ENCODE measurements around the gene CEP112.
"Not testable (repeated sequence)": the region's sequence is repeated elsewhere in the genome, so short reads cannot be mapped to it uniquely, and the experiment has no call there.

Gene CEP112

DNA sequence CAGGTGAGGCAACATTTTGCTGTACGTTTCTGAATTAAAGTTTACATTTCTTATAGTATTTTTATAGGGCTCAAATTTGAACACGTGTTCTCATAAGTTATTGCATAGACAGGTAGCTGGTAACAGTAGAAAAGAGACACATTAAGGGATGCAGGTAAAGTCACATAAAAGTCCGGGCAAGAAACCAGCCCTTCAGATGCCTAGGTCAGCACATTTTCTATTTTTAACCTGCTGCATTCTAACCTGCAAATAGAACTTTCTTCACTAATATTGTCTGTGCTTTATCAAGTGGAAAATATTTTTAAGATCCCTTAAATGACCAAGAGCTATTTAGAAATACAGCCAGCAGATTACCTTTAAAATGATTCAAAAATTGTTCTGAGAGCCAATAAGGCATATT is 323.1 kb downstream of the CEP112 start:
- DNase-seq: no peak

DNA sequence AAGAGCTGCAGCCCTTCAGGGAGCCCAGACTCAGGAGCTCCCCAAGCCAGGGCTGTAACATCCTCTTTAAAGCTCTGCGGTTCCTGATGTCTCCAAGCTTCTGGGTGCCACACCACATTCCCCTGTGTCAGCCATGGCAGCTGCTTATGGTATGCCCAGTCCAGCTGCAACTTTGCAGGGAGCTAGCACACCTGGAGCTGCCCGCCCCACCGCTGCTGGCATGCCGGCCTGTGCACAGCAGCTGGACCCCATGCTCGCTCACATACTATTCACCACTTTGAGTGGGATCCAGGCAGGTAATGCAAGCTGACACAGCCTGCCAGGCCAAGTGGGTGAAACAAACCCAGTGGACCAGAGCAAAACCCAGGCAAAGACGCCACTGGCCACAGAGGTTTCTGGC is 324.9 kb downstream of the CEP112 start:
- DNase-seq: no peak

DNA sequence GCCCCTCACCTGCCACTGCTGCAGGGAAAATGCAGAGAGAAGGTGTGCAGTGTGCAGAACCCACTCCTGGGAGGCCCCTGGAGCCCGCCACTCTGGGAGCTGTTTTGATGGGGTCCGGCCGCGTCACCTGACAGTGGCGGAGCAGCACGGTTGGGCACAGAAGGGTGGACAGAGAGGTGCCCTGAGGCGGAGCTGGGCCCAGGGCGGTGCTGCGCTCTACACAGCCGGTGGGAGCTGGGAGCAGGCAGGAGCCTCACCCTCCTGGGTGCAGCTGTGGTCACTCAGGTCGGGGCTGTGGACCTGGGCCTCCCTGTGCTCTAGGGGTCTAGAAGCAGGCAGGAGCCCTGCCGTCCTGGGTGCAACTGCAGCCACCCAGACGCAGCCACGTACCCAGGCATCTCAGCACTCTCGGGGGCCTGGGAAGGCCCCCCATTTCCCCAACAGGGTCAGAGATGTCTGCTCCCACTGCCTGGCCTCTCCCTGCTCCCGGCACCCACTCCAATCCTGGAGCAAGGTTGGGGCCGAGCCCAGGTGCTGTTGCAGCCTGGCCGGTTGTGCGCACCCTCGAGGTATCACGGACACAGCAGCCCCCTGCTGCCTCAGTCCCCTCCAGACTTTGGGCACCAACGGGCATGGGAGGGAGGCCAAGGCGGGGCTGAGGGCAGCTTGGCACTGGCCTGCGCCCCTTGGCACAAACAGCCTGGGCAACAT is 326.1 kb downstream of the CEP112 start:
- no peak for DNase-seq

DNA sequence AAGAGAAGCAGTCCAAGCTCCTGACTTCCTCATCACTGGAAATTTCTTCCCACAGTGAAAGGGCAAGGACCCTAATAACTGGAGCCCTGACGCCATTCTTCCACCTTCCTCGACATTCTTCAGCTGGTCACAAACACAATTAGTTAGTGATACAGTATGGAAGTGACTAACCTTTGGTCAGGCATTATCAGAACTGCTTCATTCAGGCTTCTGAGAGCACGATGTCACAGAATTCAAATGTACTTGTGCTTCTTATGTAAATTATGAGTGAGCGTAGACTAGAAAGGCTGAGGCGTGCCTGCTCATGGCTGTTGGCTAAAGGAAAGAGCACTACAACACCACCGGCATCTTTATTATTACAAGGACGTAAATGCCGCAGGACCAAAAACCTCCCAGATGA is 327.5 kb downstream of the CEP112 start:
- no peak for DNase-seq

DNA sequence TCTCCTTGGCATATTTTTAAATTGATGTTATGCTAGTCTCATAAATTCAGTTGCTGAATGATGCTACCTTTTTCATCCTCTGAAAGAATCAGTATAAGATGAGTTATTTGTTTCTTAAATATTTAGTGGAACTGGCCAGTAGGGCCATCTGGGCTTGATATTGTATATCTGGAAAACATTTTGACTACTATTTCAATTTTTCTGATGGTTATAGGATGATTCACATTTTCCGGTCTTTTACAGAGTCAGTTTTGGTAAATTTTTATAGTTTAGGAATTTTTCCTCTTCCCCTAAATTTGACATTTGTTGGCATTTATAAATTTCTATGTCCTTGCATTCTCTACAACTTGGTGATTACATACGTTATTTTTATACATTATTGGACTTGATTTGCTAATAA is 334.2 kb downstream of the CEP112 start:
- no peak for DNase-seq

DNA sequence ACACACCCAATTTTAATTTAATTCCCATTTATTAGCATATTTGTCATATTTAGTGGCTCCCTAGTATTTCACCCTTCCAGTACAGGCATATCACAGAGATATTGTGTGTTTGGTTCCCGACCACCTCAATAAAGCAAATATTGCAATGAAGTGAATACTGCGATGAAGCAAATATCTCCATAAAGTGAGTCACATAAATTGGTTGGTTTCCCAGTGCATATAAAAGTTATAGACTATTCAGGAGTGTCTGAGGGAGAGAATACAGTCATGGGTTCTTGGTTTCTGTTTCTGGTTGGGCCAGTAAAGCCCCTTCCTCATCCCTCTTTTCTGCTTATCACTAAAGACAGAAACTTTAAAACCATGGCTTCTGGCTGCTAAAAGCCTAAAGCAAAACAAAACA is 335.1 kb downstream of the CEP112 start:
- no peak for DNase-seq

DNA sequence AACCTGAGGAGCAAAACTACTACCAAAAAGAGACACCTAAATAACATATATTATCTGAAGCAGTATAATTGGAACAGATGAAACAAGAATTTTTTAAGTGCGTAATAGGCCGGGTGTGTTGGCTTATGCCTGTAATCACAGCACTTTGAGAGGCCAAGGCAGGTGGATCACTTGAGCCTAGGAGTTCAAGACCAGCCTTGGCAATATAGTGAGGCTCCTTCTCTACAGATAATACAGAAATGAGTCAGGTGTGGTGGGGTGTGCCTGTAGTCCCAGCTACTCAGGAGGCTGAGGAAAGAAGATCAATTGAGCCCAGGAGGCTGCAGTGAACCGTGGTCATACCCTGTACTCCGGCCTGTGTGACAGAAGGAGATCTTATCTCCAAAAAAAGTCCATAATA is 336.3 kb downstream of the CEP112 start:
- DNase-seq: no peak

DNA sequence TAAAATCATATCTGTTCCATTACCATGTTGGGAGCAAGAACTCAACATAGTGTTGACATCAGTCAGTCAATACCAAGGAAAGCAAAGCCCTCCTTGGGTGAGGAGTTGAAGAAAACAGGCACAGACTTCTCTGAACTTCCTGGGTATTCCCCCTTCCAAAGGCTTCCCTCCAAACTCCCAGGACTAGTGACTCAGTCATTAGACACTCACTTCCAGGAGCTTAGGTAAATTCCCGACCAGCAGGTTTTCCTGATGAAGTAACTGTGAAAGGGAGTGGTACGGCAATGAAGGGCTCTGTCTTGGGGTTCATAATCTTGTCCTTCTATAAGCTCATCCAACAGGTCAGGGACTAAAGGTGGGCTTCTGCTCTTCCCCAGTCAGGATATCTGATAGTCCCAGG is 336.7 kb downstream of the CEP112 start:
- no peak for DNase-seq

DNA sequence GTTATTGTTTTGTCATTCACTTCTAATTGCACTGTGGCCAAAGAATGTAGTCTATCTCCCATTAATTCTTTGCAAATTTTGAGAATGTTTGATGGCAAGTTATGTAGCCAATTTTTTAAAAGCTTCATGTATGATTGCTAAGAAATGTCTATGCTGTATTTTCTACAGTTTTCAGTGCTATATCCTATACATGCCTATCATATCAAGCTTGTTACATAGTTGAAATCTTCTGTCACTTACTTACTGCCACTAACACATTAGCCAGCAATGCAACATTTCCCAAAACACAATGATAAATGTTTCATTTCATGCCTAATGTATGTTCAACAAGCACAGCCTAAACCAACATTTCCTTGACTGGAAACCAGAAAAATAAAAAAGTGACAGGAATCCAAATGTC is 338.1 kb downstream of the CEP112 start:
- DNase-seq: no peak

DNA sequence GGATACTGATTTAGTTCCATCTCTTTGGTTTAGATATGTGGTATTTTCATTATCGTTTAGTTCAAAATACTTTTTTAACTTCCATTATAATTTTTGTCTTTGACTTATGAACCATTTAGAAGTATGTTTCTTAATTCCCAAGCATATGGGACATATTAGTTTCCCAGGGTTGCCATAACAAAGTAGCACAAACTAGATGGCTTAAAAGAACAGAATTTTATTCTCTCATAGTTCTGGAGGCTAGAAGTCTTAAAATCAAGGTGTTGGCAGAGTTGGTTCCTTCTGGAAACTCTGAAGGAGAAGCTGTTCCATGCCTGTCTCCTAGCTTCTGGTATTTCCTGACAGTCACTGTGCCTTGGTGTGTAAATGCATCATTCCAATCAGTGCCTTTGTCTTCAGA is 339.0 kb downstream of the CEP112 start:
- no peak for DNase-seq

DNA sequence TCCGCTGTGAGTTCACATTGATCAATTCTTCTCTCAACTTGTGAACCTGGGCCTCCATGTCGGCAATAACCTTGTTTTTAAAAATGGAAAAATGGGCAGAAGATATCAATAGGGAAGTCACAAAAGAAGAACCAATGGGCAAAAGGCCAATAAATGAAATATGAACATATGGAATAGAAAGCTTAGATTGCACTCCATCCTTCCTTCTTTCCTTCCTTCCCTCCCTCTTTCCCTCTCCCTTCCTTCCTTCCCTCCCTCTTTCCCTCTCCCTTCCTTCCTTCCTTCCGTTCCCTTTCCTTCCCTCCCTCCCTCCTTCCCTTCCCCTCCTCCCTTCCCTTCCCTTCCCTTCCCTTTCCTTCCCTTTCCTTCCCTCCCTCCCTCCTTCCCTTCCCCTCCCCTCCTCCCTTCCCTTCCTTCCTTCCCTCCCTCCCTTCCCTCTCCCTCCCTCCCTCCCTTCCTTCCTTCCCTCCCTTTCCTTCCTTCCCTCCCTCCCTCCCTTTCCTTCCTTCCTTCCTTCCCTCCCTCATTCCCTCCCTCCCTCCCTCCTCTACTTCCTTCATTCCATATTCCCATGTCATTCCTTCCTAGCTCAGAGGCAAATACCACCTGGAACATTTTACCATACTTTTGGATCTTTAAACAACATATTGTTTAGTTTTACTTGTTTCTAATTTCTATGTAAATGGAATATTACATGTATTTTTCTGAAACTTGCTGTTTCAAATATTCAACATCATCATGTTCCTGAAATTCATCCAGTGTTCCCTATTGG is 339.8 kb downstream of the CEP112 start:
- DNase-seq: no peak

DNA sequence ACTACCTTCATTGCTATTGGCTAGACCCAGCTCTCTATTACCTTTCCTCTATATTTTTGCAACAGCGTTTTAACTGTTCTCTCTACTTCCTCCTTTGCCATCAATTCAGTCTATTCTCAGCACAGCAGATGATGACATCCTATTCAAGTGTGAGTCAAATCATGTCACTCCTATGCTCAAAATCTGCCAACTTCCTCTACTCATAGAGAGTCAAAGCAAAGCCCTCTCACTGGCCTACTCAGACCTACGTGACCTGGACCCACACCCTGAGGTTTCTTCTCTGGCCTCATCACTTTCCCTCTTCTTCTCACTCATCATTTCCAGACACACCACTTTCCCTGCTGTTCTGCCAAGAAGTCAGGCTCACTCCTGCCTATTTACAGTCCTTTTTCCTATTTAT is 341.4 kb downstream of the CEP112 start:
- DNase-seq: no peak

DNA sequence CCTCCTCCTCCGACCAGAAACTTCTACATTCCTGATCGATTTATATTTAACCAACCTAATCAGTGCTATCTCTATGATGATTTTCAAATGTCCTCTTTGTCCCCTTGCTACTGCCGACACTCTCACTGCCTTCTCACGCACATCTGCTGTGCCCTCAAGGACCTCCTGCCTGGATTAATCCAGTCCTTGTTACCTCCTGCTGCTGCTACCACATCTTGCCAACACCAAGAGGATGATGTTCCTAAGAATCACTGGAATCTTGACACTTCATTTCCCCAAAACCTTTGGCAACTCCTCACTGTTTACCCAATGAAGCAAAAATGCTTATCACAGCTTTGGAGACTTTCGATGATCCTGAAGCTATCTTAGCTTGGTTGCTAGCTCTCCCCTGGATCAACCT is 343.2 kb downstream of the CEP112 start:
- no peak for DNase-seq

DNA sequence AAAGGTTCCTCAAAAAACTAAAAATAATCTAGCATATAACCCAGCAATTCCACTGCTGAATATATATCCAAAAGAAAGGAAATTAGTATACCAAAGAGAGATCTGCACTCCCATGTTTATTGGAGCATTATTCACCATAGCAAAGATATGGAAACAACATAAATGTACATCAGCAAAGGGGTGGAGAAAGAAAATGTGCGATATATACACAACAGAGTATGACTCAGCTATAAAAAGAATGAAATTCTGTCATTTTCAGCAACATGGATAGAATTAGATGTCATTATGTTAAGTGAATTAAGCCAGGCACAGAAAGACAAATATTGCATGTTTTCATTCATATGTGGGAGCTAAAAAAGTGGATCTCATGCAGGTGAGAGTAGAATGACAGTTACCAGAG is 350.8 kb downstream of the CEP112 start:
- DNase-seq: no peak

DNA sequence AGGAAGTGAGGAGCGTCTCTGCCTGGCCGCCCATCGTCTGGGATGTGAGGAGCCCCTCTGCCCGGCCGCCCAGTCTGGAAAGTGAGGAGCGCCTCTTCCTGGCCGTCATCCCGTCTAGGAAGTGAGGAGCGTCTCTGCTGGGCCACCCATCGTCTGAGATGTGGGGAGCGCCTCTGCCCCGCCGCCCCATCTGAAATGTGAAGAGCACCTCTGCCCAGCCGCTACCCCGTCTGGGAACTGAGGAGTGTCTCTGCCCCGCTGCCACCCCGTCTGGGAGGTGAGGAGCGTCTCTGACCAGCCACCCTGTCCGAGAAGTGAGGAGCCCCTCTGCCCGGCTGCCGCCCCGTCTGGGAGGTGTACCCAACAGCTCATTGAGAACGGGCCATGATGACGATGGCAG is 354.7 kb downstream of the CEP112 start:
- DNase-seq: not testable (repeated sequence)

DNA sequence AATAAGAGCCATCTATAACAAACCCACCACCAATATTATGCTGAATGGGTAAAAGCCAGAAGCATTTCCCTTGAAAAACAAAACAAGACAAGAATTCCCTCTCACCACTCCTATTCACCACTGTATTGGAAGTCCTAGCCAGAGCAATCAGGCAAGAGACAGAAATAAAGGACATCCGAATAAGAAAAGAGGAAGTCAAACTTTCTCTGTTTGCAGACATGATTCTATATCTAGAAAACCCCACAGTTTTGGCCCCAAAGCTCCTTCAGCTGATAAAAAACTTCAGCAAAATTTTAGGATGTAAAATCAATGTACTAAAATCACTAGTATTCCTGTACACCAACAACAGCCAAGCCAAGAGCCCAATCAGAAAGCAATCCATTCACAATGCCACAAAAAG is 358.7 kb downstream of the CEP112 start:
- DNase-seq: no peak

DNA sequence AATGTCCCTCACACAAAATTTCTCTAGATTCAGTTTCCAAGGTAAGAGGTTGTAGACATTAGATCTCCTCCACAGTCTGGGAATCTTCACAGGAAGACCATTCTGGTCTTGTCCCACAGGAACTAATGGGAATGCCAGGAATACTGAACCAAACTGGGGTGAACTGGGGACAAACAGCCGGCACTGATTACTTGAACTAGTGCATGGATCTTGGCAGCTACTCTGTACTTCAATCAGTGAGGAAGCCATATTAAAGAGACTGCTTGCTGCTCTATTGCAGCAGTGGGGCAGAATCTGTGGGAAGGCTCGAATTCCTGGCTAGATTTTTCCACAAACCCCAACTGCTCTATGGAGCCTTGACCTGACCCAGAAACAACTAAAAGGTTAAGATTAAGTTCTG is 361.6 kb downstream of the CEP112 start:
- DNase-seq: no peak

DNA sequence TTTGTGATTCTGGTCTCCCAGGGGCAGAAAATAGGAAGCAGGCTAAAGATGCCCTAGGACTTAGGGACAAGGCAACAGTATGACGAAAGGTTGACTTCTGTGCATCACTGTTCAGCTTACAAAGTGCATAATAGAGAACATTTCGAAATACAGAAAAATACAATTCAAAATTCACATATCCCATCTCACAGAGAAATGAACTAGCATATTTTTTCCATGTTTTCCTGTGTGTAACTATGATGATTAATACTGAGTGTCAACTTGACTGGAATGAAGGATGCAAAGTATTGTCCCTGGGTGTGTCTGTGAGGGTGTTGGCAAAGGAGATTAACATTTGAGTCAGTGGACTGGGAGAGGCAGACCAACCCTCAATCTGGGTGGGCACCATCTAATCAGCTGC is 365.4 kb downstream of the CEP112 start:
- DNase-seq: not testable (repeated sequence)

DNA sequence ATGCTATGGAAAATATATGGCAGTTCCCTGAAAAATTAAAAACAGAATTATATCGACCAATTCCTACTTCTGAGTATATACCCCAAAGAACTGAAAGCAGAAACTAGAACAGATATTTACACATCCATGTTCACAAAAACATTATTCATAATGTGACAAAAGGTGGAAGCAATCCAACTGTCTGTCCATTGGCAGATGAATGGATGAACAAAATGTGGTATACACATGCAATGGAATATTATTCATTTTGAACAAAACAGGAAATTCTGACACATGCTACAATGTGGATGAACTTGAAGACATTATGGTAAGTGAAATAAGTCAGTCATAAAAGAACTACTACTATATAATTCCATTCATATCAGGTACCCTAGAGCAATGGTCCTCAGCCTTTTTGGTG is 367.0 kb downstream of the CEP112 start:
- DNase-seq: no peak

DNA sequence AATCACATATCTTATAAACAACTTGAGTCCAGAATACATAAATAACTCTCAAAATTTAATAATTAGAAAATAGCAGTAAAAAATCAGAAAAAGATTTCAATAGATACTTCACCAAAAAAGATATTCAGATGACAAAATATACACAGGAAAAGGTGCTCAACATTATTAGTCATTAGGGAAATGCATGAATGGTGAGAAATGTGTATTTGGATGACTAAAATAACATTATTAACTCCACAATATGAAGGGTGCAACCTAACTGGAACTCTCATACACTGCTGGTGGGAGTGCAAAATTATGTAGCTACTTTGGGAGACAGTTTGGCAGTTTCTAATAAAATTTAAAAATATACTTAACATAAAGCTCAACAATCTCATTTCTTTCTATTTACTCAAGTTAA is 368.2 kb downstream of the CEP112 start:
- DNase-seq: no peak

DNA sequence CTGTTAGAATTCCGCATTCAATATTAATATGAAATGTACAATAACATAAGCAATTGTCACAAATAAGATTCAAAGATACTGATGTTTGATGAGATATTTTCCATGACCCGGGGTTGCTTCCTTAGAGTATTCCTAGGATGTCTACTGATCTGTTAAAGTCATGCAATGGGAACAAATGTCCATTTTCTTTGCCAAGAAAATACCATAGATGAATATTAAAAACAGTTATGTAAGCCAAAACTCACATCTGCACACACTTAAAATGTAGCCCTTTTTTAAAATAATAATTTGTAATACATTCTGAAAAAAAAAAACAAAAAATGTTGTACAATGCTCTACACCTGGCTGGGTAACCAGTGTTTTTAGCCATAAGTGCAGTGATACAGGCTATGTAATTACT is 371.1 kb downstream of the CEP112 start:
- no peak for DNase-seq

DNA sequence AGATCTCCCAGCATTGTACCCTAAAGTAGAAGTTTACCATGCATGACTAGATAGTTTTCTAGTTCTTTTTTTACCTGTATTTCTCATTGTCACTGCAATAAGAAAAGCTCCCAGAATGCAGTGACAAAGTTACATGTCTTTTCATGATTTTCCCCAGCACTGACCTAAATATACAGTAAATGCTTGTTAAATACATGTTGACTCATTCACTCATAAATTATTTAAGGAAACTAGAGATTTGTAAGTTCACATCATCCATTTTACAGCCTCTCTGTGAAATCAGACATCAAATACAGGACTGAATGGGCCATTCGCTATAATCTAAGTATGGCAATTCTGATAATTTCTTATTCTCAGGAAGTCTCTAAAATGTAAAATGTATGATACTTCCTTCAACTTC is 371.6 kb downstream of the CEP112 start:
- DNase-seq: no peak

DNA sequence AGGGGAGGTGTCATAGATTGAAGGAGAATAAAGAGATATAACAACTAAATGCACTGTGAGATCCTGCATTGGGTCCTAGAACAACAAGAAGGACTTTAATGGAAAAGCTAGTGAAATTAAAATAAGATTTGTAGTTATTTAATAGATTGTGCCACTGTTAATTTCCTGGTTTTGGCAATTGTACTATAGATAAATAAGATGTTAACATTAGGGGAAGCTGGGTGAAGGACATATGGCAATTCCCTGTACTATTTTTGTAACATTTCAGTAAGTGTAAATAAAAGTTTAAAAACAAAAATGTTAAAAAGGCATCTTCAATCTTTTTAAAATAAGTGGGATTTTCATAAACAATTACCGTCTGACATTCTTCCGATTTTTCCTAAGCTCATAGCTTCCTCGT is 372.1 kb downstream of the CEP112 start:
- DNase-seq: no peak

DNA sequence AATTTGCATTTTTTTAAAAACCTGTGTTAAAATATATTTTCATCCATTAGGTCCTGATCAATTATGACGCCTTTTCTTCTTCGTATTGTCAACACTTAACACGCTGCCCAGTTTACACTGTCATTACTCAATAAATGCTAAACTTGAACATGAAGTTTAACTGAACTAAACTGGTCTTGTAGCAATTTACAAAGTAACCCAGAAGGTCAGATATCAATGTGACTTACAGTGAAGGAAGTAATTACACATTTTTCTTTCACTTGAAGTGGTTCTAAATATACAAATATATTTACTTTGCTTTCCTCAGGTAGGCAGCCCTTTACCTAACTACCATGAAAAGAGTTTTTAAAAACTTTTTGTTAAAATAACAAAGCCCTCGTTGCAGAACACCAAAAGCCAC is 374.0 kb downstream of the CEP112 start:
- no peak for DNase-seq

DNA sequence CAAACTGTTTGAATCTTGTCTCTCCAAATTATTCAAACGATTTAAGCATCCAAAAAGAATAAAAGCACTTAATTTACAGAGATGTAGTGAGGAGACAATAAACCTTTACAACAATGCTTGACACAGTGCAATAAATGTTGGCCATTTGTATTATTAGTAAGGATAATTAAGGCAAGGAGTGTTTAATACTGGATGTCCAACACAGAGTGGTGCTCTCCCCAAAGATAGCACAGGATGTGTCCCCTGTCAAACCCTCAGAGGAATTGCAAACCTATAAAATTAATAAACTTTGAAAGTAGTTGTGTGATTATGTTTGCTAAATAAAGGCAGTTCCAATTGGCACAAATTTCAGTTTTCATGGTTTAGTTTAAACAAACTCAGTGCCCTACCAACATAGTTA is 377.5 kb downstream of the CEP112 start:
- DNase-seq: no peak
